BJ (cell line): ENCODE measurements around the gene ATAD3B. TPM values are rescaled to one million over a fixed set of nuclear protein-coding genes. Genes with fewer than 3 reads are reported as not detected.
"Not testable (repeated sequence)": the region's sequence is repeated elsewhere in the genome, so short reads cannot be mapped to it uniquely, and the experiment has no call there.

Experiments
- CTCF ChIA-PET: fragments of 350-600 bp; formaldehyde crosslinking; extraction: SDS; loops from one replicate; lab custom pipeline; 2021; ENCODE audit warnings: antibody characterized with exemption, inconsistent platforms; lab: Yijun Ruan, JAX
- POLR2A ChIA-PET: fragments of 300-600 bp; sonication (Branson Sonifier 250); formaldehyde crosslinking; extraction: SDS; loops from one replicate; lab custom pipeline; 2021; ENCODE audit warnings: antibody characterized with exemption; lab: Charles Lee
- DNase-seq: peaks from one replicate; pipeline ENCODE4 v3.0.0-alpha.2; 2011; ENCODE audit warnings: low read depth
- H3K27me3 ChIP-seq: 2 replicates; pipeline ENCODE4 v1.6.0; 2011; ENCODE audit warnings: low read length; ENCODE audit not compliant: control insufficient read depth, insufficient read depth
- H3K36me3 ChIP-seq: 2 replicates; pipeline ENCODE4 v1.5.1; 2011; ENCODE audit warnings: low read length; ENCODE audit not compliant: control insufficient read depth, insufficient read depth
- H3K4me3 ChIP-seq: 2 replicates; pipeline ENCODE4 v1.5.1; 2011; ENCODE audit warnings: low read depth, mild to moderate bottlenecking, control low read depth, low read length
- polyA plus RNA-seq: library from polyadenylated mRNA; depleted of rRNA; stranded (reverse); fragments of >200 nt; gene quantifications from 2 replicates; pipeline ENCODE4 v1.2.3, GENCODE V29; 2011
- TF ChIP-seq, protein P1 (sequence below): IDR thresholded peaks from 2 replicates; pipeline ENCODE4 v1.5.1; 2011; ENCODE audit warnings: low read depth, mild to moderate bottlenecking, control low read depth, inconsistent platforms, low read length, moderate library complexity; ENCODE audit not compliant: insufficient read depth

ATAD3B gene
- polyA plus RNA-seq, 1 experiment, result 12.5 TPM

DNA sequence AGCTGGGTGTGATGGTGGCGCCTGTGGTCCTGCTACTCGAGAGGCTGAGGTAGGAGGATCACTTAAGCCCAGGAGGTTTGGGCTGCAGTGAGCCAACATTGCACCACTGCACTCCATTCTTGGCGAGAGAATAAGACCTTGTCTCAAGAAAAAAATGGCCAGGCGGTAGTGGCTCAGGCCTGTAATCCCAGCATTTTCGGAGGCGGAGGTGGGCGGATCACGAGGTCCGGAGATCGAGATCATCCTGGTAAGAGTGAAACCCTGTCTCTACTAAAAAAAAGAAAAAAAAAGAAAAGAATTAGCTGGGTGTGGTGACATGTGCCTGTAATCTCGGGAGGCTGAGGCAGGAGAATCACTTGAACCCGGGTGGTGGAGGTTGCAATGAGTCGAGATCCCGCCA lies 11.3 kb downstream of the ATAD3B start:
- Histone ChIP-seq H3K4me3 (no peak overlapping the region), H3K27me3 (no peaks in the 10 kb centered on the region), H3K36me3 (peaks cover 26% of the 10 kb centered on the region)
- CTCF ChIA-PET, result interaction anchor here (0.8 kb wide), 1 partner anchor 9 kb away, joined by 4 read pairs; no protein-coding TSS in a partner anchor
- TF ChIP-seq, protein P1, sequence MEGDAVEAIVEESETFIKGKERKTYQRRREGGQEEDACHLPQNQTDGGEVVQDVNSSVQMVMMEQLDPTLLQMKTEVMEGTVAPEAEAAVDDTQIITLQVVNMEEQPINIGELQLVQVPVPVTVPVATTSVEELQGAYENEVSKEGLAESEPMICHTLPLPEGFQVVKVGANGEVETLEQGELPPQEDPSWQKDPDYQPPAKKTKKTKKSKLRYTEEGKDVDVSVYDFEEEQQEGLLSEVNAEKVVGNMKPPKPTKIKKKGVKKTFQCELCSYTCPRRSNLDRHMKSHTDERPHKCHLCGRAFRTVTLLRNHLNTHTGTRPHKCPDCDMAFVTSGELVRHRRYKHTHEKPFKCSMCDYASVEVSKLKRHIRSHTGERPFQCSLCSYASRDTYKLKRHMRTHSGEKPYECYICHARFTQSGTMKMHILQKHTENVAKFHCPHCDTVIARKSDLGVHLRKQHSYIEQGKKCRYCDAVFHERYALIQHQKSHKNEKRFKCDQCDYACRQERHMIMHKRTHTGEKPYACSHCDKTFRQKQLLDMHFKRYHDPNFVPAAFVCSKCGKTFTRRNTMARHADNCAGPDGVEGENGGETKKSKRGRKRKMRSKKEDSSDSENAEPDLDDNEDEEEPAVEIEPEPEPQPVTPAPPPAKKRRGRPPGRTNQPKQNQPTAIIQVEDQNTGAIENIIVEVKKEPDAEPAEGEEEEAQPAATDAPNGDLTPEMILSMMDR, result no peak
- DNase-seq, result no peak
- POLR2A ChIA-PET, result no interaction called here

DNA sequence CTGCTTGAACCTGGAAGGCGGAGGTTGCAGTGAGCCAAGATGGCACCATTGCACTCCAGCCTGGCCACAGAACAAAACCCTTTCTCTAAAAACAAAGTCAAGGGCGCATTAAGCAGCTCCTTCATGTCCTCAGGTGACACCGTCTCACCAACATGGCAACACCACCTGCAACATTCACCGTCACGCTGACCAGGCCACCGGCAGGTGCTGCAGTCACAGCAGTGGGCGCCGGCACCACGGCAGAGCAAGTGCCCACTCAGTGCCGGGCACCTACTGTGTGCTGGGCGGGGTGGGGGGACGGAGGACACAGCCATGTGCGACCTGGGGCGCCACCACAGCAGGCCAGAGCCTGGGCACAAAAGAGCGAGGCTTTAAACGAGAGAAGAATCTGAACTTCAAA lies 12.1 kb downstream of the ATAD3B start:
- H3K4me3 ChIP-seq, result no peak overlapping the region
- no peaks in the 10 kb centered on the region for H3K27me3 ChIP-seq
- ChIA-PET POLR2A (no interaction called here), CTCF (no interaction called here)
- DNase-seq, result no peak
- H3K36me3 ChIP-seq, result peaks cover 26% of the 10 kb centered on the region
- TF ChIP-seq, protein P1, result no peak

DNA sequence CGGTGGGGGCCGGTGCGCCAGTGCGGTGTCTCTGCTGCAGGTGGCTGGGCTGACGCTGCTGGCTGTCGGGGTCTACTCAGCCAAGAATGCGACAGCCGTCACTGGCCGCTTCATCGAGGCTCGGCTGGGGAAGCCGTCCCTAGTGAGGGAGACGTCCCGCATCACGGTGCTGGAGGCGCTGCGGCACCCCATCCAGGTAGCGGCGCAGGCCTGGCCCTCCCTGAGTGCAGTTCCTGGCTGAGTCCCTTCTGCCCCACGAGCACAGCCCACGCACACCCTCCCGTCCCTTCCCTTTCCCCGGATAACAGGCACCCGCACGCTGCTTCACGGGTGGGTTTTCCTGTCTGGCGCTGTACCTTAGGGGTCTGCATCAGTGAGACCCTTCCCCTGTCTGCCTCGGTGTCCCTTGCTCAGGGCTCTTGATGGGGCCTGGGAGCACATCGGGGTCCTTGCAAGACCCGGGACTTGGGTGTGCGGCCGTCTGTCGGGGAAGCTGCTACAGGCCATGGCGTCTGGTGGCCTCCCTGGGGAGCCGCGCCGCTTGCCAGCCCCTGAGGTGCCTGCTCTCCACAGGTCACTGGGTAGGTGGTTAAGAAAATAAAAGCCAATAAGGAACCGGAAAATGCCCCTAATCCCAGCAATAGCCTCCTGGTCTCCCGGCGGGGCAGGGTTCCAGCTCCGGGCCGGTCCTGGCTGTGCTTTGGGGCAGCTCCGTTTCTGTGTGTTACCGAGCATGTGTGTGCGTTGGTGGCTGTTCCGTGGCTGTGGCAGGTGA lies 13.6 kb downstream of the ATAD3B start:
- H3K4me3 ChIP-seq, DNase-seq, CTCF ChIA-PET, POLR2A ChIA-PET, H3K27me3 ChIP-seq: not testable (repeated sequence)
- peaks cover 23% of the 10 kb centered on the region for H3K36me3 ChIP-seq

DNA sequence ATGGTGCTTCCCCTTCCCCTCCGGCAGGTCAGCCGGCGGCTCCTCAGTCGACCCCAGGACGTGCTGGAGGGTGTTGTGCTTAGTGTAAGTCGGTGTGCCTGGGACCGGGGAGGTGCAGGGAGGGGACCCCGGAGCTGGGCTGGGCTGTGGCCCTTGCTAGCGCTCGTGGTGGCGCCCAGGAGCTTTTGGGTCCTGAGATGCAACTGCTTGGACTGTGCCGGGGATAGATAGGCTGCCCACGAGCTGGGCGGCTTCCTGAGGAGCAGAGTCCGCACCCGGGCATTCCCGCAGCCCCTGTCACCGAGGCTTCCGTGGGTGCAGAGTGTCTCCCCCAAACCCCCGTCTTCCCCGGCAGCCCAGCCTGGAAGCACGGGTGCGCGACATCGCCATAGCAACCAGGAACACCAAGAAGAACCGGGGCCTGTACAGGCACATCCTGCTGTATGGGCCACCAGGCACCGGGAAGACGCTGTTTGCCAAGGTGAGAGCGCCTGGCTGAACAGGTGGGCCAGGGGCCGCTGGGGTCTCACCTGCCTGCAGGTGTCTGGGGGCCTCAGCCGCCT lies 14.3 kb downstream of the ATAD3B start:
- POLR2A ChIA-PET, DNase-seq, CTCF ChIA-PET, H3K4me3 ChIP-seq, H3K27me3 ChIP-seq: not testable (repeated sequence)
- H3K36me3 ChIP-seq, result peaks cover 23% of the 10 kb centered on the region

DNA sequence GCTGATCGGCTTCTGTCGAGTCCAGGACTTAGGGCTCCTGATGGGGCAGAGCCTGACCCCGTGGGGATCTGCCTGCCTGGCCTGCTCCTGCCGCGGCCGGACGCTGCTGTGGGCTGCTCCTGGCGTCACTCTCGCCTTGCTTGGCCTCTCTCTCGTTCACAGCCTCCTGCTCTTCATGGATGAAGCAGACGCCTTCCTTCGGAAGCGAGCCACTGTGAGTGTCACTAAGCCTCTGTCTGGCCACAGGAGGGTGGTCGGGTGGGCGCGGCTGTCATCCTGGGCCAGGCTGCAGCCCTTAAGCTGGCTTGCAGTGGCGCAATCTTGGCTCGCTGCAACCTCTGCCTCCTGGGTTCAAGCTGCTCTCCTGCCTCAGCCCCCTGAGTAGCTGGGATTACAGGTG lies 16.1 kb downstream of the ATAD3B start:
- no peak for DNase-seq
- Histone ChIP-seq H3K4me3 (no peak overlapping the region), H3K36me3 (peaks cover 23% of the 10 kb centered on the region), H3K27me3 (no peaks in the 10 kb centered on the region)
- POLR2A ChIA-PET, result no interaction called here
- TF ChIP-seq, protein P1, result no peak
- CTCF ChIA-PET, result no interaction called here

DNA sequence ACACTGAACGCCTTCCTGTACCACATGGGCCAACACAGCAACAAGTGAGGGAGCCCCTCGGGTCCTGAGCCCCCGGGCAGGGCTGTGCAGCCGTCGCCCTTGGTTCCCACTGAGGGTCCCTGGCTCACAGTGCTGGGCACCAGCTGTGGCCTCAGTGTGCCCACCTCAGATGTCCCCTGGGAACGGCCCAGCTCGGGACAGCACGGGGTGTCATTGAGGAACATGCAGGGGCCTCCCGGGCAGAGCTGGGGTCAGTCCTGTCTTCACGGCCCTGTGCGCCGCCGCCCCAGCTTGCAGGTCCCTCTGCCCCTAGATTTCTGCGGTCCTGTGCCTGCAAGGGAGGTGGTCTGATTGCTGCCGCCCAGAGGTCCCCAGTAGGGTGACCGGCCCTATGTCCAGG lies 17.7 kb downstream of the ATAD3B start:
- H3K4me3 ChIP-seq, result no peak overlapping the region
- POLR2A ChIA-PET, result no interaction called here
- CTCF ChIA-PET, result no interaction called here
- TF ChIP-seq, protein P1, result no peak
- no peak for DNase-seq
- no peaks in the 10 kb centered on the region for H3K27me3 ChIP-seq
- peaks cover 19% of the 10 kb centered on the region for H3K36me3 ChIP-seq
